Smooth muscle cell of the brain vasculature (primary cell): ENCODE results near the gene FRMD1.

Experiments
- DNase-seq: peaks from one replicate; pipeline ENCODE4 v3.0.0-alpha.2; 2012; ENCODE audit warnings: low read depth, low spot score

FRMD1 gene

DNA sequence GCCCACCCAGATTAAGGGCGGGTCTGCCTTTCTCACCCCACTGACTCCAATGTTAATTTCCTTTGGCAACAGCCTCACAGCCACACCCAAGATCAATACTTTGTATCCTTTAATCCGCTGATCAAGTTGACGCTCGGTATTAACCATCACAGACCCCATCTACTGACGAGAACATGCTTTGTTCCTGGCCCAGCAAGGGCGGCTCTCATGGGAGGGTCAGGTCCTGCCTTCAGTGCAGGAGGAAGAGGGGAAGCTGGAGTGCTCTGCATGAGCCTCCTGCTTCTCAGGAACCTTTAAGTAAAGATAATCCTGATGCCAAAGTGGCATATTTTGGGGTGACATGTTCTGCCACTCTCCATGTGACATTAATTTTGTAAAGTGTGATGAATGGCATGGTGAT is 73.2 kb downstream of the FRMD1 start:
- DNase-seq, result no peak

DNA sequence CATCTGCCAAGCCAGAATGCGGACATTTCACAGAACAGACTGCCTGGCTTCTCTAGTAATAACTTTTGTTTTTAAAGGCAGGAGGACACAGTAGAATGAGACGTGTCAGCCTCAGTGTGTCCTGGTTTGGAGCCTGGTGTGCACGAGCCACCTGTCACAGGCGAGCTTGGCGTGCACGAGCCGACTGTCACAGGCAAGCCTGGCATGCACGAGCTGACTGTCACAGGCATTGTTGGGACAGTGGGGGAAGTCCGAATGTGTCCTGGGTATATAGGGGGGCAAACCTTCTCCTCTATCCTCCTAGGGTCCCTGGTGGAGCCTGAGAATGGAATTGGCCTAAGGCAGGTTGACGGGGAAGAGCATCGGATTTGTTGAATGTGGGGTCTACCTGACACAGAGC is 74.1 kb downstream of the FRMD1 start:
- no peak for DNase-seq

DNA sequence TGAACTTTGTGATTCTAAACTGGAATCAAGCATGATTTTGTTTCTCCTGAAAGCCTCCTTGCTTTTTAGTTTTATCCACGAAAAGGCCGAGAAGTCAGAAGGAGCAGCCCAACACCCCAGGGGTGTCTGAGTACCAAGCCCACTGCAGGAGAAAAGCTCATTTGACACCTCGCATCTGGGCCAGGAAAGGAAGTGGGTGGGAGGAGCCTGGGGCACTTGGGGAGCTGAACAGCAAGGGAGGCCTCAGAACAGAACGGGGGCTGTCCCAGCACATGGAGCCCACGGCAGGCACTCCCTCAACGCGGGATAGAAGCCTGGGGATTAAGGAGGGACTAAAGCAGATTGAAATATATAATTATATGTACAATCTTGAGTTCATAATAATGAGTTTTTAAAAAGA is 75.0 kb downstream of the FRMD1 start:
- no peak for DNase-seq
